ENCODE data around the gene HLA-E.
"Not testable (repeated sequence)": the region's sequence is repeated elsewhere in the genome, so short reads cannot be mapped to it uniquely, and the experiment has no call there.

Gene HLA-E

GRCh38 chr6:30480536-30481156, 8.7 kb upstream of the HLA-E start:
- no peak for DNase-seq (ENCODE audit: low read depth in 1 of 2, low spot score in 1 of 2)

GRCh38 chr6:30481211-30481964, 7.9 kb upstream of the HLA-E start:
- no peak for DNase-seq (ENCODE audit: low read depth in 1 of 2, low spot score in 1 of 2)

GRCh38 chr6:30481965-30482644, 7.2 kb upstream of the HLA-E start:
- peak; percentile 69 to 77 for DNase-seq (ENCODE audit: low read depth in 1 of 2, low spot score in 1 of 2)

- no peak for DNase-seq (ENCODE audit: low read depth in 1 of 2, low spot score in 1 of 2)
Measured at GRCh38 chr6:30483677-30484279, 5.5 kb upstream of the HLA-E start.

DNA sequence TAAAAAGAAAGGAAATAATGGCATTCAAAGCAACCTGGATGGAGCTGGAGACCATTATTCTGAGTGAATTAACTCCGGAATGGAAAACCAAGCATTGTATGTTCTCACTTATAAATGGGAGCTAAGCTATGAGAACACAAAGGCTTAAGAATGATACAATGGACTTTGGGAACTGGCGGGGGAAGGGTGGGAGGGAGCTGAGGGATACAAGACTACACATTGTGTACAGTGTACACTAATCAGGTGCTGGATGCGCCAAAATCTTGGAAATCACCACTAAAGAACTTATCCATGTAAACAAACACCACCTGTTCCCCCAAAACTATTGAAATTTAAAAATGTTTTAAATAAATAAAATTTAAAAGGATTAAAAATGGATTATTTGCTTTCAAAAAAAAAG, 4.1 kb upstream of the HLA-E start:
- DNase-seq (ENCODE audit: low read depth in 1 of 2, low spot score in 1 of 2), result no peak

DNA sequence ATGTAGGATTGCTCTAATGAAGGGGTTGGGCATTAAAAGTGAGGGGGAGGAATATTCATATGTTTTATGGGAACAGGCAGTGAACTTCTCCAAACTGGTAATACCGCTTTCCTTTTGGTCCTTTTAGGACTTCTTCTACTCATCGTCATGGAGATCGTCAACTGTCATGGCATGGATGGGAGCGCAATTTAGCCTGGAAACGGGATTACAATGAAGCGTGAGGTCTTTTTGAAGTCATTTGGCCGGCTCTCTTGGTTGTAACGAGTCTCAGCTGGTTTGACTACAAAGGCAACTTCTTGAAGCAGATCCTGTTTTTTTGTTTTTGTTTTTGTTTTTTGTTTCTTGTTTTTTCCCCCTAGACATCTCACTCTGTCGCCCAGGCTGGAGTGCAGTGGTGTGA, 1.4 kb upstream of the HLA-E start:
- DNase-seq (ENCODE audit: low read depth in 1 of 2, low spot score in 1 of 2), result no peak

DNA sequence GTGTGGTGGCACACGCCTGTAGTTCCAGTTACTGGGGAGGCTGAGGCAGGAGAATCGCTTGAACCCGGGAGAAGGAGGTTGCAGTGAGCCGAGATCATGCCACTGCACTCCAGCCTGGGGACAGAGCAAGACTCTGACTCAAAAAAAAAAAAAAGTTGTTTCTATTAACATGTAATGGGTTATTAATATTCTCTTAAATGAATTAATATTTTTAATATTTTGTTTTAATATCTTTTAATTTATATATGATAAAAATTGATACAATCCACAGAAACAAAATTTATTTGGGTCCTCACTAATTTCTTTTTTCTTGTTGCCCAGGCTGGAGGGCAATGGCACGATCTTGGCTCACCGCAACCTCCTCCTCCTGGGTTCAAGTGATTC, 620 bp upstream of the HLA-E start:
- not testable (repeated sequence) for DNase-seq (ENCODE audit: low read depth in 1 of 2, low spot score in 1 of 2)

DNA sequence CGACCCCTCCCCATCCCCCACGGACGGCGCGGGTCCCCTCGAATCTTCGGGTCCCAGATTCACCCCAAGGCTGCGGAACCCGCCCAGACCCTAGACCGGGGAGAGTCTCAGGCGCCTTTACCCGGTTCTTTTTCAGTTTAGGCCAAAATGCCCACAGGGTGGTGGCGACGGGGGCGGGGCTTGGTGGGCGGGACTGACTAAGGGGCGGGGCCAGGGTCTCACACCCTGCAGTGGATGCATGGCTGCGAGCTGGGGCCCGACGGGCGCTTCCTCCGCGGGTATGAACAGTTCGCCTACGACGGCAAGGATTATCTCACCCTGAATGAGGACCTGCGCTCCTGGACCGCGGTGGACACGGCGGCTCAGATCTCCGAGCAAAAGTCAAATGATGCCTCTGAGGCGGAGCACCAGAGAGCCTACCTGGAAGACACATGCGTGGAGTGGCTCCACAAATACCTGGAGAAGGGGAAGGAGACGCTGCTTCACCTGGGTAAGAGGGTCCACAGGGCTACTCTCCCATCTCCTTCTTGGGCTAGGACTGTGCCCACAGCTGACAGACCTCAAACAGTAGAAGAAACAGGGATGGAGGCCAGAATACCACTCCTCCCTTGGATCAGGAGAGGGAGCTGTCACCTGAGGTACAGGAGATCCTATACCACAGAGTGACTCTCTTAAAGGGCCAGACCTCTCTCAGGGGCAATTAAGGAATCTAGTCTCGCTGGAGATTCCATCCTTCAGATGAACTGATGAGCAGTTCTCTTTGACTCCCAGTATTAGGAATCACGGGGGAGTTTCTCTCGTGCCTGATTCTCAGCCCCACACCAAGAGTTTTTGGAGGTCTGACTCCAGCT, 942 bp downstream of the HLA-E start:
- peak; percentile 73 to 82 for DNase-seq (ENCODE audit: low read depth in 1 of 2, low spot score in 1 of 2)

- DNase-seq (ENCODE audit: low read depth in 1 of 2, low spot score in 1 of 2), result not testable (repeated sequence)
Measured at GRCh38 chr6:30491291-30491953, 2.1 kb downstream of the HLA-E start.

DNA sequence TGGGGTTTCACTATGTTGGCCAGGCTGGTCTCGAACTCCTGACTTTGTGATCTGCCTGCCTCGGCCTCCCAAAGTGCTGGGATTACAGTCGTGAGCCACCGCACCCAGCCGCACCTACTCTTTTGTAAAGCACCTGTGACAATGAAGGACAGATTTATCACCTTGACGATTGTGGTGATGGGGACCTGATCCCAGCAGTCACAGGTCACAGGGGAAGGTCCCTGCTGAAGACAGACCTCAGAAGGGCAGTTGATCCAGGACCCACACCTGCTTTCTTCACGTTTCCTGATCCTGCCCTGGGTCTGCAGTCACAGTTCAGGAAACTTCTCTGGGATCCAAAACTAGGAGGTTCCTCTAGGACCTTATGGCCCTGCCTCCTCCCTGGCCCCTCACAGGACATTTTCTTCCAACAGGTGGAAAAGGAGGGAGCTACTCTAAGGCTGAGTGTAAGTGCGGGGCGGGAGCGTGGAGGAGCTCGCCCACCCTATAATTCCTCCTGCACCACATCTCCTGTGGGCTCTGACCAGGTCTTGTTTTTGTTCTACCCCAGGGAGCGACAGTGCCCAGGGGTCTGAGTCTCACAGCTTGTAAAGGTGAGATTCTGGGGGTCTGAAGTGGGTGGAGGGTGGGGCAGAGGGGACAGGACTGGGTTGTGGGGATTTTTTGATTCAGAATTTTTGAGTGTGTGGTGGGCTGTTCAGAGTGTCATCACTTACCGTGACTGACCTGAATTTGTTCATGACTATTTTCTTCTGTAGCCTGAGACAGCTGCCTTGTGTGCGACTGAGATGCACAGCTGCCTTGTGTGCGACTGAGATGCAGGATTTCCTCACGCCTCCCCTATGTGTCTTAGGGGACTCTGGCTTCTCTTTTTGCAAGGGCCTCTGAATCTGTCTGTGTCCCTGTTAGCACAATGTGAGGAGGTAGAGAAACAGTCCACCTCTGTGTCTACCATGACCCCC, 3.0 kb downstream of the HLA-E start:
- no peak for DNase-seq (ENCODE audit: low read depth in 1 of 2, low spot score in 1 of 2)

DNA sequence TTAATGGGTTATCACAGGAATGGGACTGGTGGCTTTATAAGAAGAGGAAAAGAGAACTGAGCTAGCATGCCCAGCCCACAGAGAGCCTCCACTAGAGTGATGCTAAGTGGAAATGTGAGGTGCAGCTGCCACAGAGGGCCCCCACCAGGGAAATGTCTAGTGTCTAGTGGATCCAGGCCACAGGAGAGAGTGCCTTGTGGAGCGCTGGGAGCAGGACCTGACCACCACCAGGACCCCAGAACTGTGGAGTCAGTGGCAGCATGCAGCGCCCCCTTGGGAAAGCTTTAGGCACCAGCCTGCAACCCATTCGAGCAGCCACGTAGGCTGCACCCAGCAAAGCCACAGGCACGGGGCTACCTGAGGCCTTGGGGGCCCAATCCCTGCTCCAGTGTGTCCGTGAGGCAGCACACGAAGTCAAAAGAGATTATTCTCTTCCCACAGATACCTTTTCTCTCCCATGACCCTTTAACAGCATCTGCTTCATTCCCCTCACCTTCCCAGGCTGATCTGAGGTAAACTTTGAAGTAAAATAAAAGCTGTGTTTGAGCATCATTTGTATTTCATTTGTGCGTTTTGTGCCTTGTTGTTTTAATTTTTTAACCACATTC, 4.4 kb downstream of the HLA-E start:
- no peak for DNase-seq (ENCODE audit: low read depth in 1 of 2, low spot score in 1 of 2)

DNA sequence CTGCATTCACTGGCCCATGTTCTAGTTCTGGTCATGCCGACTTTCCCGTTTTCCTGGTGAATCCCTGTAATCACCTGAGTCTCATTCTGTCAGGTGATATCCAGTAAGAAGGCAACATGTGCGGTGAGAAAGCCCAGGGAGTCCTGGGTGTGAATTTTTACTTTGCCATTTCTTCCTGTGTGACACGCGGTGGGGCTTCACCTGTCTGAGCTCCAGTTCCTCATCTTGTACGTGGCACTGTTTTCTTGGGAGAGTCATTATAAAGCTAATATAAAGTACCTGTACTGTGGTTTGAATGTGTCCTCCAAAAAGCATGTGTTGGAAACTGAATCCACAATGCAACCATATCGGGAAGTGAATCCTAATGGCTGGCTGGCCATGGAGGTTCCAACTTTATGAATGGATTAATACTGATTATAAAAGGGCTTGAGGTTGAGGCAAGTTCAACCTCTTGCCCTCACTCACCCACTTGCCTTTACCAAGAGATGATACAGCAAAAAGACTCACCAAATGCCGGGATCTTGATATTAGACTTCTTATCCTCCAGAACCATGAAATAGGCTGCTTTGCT, 5.1 kb downstream of the HLA-E start:
- DNase-seq (ENCODE audit: low read depth in 1 of 2, low spot score in 1 of 2), result no peak

- DNase-seq (ENCODE audit: low read depth in 1 of 2, low spot score in 1 of 2), result not testable (repeated sequence)
Measured at GRCh38 chr6:30495060-30495459, 5.8 kb downstream of the HLA-E start.

- DNase-seq (ENCODE audit: low read depth in 1 of 2, low spot score in 1 of 2), result no peak
Measured at GRCh38 chr6:30495993-30496392, 6.7 kb downstream of the HLA-E start.

DNA sequence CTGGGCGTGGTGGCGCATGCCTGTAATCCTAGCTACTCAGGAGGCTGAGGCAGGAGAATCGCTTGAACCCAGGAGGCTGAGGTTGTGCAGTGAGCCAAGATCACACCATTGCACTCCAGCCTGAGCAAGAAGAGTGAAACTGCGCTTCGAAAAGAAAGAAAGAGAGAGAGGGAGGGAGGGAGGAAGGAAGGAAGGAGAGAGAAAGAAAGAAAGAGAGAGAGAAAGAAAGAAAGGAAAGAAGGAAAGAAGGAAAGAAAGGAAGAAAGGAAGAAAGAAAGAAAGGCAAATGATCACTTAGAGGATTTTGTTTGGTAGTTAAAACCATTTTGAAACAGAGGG, 7.9 kb downstream of the HLA-E start:
- DNase-seq (ENCODE audit: low read depth in 1 of 2, low spot score in 1 of 2), result not testable (repeated sequence)

DNA sequence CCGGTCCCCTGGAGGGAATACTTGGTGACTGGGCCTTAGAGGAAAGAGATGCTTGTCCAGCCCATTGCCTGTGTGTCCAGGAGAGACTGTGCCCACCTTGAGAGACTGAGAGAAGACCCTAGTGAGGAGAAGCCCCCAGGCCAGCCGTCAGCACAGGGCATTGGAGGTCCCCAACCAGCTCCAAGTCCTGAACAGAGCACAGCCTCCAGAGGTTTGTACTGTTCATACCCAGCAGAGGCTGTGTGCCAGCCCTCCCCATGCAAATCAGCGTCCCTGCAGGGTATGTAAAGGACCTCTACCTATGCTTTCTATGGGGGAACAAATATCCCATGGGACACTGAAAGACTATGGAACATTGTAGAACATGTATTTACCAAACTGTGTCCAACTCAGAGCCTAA, 8.4 kb downstream of the HLA-E start:
- DNase-seq (ENCODE audit: low read depth in 1 of 2, low spot score in 1 of 2), result no peak

- not testable (repeated sequence) for DNase-seq (ENCODE audit: low read depth in 1 of 2, low spot score in 1 of 2)
Measured at GRCh38 chr6:30498705-30499104, 9.4 kb downstream of the HLA-E start.

- no peak for DNase-seq (ENCODE audit: low read depth in 1 of 2, low spot score in 1 of 2)
Measured at GRCh38 chr6:30500421-30501355, 11.4 kb downstream of the HLA-E start.

All from activated CD4-positive, alpha-beta T cell treated with anti-CD3 and anti-CD28 coated beads, Interleukin-2, amount 50 U/mL, for 24 hours (primary cell).